Transverse colon (tissue), 4 donors: ENCODE data around the gene DNAJC6.

ENCODE experiments used
- EP300 ChIP-seq: sonication (generic); formaldehyde crosslinking; IDR thresholded peaks from one replicate; pipeline ENCODE4 v1.6.1; 2017; ENCODE audit warnings: antibody characterized with exemption, low read depth
- POLR2A ChIP-seq: fragments of 450-650 bp; IDR thresholded peaks from one replicate; pipeline ENCODE4 v1.6.1; 2016; ENCODE audit warnings: antibody characterized with exemption, mild to moderate bottlenecking, moderate library complexity
- POLR2AphosphoS5 ChIP-seq, 3 donors: sonication (generic); formaldehyde crosslinking; IDR thresholded peaks; one replicate each; pipeline ENCODE4 v1.6.1; 2016; ENCODE audit warnings: antibody characterized with exemption in 3 of 3
- TF ChIP-seq, protein P1 (sequence below), 5 experiments: fragments of 200-600 bp in 3 of 5; fragments of 450-650 bp in 2 of 5; sonication (generic) in 3 of 5; IDR thresholded peaks; 1 replicate in 2 of 5; 2 replicates in 3 of 5; pipeline ENCODE4 v1.5.1; 2016 to 2017; ENCODE audit warnings: antibody characterized with exemption in 5 of 5, inconsistent platforms in 3 of 5, mild to moderate bottlenecking in 2 of 5, moderate library complexity in 1 of 5

DNA sequence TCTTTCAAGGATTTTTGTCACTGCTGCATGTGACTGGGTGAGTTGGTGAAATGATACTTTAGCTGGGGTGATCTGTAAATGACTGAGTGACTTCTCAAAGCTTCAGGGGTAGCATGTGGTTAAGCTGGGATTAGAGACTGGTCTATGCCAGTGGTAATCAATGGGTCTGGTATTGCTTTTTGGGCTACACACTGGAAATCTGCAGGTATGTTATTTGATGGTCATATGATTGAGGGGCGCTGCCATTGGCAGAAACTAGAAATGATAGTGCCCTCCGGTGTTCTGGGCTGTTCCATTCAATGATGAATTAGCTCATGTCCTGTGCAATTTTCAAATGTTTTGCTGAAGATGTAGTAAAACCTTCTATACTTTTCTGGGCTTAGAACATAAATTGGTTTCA lies 39.7 kb upstream of the DNAJC6 start:
- TF ChIP-seq, protein P1, sequence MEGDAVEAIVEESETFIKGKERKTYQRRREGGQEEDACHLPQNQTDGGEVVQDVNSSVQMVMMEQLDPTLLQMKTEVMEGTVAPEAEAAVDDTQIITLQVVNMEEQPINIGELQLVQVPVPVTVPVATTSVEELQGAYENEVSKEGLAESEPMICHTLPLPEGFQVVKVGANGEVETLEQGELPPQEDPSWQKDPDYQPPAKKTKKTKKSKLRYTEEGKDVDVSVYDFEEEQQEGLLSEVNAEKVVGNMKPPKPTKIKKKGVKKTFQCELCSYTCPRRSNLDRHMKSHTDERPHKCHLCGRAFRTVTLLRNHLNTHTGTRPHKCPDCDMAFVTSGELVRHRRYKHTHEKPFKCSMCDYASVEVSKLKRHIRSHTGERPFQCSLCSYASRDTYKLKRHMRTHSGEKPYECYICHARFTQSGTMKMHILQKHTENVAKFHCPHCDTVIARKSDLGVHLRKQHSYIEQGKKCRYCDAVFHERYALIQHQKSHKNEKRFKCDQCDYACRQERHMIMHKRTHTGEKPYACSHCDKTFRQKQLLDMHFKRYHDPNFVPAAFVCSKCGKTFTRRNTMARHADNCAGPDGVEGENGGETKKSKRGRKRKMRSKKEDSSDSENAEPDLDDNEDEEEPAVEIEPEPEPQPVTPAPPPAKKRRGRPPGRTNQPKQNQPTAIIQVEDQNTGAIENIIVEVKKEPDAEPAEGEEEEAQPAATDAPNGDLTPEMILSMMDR (IDR thresholded peaks at IDR 0.05) = no peak
- TF ChIP-seq POLR2A (no peak), POLR2AphosphoS5 (IDR thresholded peaks at IDR 0.05) (no peak), EP300 (no peak)
